Measurements from ENCODE around the gene NTM.

NTM gene

DNA sequence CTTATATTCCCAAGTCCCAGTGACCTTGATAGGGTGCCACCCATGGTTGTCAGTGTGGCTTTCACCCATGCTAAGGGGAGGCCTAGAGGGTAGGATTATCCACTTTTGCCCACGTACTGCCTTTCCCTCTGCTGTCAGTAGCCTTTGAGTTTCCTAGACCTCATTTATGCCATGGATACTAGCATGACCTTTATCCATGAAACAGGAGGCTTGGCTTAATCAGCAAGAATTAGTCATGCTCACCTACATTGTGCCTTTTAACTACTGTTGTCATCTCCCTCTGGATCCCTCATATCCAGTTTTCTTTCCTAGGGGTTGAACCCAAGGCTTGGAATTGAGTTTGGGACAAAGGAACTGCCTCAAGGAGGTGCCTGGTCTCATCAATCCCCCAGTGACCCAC lies 716.7 kb downstream of the NTM start:
- Histone ChIP-seq H3K4me3 (ENCODE audit: low read depth, low read length) (no peak overlapping the region), H3K79me2 (peaks cover 14% of the 10 kb centered on the region), H3K36me3 (ENCODE audit: control insufficient read depth, insufficient read depth, low read length) (no peaks in the 10 kb centered on the region), H3K4me2 (ENCODE audit: low read length) (no peak overlapping the region), H3K27me3 (ENCODE audit: control insufficient read depth, insufficient read depth, low read length) (no peaks in the 10 kb centered on the region), H3K27ac (no peak overlapping the region), H2AFZ (no peak overlapping the region), H3K9ac (no peak overlapping the region), H3K4me1 (no peaks in the 10 kb centered on the region), H3K9me3 (ENCODE audit: control insufficient read depth, low read length) (no peaks in the 10 kb centered on the region)
- TF ChIP-seq, protein P1, sequence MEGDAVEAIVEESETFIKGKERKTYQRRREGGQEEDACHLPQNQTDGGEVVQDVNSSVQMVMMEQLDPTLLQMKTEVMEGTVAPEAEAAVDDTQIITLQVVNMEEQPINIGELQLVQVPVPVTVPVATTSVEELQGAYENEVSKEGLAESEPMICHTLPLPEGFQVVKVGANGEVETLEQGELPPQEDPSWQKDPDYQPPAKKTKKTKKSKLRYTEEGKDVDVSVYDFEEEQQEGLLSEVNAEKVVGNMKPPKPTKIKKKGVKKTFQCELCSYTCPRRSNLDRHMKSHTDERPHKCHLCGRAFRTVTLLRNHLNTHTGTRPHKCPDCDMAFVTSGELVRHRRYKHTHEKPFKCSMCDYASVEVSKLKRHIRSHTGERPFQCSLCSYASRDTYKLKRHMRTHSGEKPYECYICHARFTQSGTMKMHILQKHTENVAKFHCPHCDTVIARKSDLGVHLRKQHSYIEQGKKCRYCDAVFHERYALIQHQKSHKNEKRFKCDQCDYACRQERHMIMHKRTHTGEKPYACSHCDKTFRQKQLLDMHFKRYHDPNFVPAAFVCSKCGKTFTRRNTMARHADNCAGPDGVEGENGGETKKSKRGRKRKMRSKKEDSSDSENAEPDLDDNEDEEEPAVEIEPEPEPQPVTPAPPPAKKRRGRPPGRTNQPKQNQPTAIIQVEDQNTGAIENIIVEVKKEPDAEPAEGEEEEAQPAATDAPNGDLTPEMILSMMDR (IDR thresholded peaks at IDR 0.05): no peak

DNA sequence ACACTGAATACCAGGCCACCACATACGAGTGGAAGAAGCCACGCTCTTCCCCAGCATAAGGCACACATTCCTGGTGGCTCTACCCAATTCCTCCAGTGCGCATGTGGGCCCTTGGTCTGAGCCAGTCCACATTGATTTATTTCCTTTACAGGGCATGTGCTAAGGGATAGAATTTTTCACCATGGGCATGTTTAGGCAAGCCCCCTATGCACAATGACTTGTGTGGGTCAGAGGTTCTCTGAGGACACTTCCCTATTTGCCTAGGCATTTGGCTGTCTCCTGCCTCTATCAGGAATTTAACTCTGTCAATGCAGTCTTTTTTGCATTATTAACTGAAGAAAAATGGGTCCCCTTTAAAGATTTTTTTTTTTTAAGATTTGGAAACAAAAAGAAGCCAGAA lies 718.1 kb downstream of the NTM start:
- Histone ChIP-seq H3K27me3 (ENCODE audit: control insufficient read depth, insufficient read depth, low read length) (no peaks in the 10 kb centered on the region), H3K27ac (no peak overlapping the region), H2AFZ (no peak overlapping the region), H3K9ac (no peak overlapping the region), H3K4me3 (ENCODE audit: low read depth, low read length) (no peak overlapping the region), H3K4me2 (ENCODE audit: low read length) (no peak overlapping the region), H3K9me3 (ENCODE audit: control insufficient read depth, low read length) (no peaks in the 10 kb centered on the region), H3K4me1 (no peaks in the 10 kb centered on the region), H3K36me3 (ENCODE audit: control insufficient read depth, insufficient read depth, low read length) (no peaks in the 10 kb centered on the region), H3K79me2 (peaks cover 25% of the 10 kb centered on the region)
- TF ChIP-seq, protein P1 (IDR thresholded peaks at IDR 0.05): no peak

DNA sequence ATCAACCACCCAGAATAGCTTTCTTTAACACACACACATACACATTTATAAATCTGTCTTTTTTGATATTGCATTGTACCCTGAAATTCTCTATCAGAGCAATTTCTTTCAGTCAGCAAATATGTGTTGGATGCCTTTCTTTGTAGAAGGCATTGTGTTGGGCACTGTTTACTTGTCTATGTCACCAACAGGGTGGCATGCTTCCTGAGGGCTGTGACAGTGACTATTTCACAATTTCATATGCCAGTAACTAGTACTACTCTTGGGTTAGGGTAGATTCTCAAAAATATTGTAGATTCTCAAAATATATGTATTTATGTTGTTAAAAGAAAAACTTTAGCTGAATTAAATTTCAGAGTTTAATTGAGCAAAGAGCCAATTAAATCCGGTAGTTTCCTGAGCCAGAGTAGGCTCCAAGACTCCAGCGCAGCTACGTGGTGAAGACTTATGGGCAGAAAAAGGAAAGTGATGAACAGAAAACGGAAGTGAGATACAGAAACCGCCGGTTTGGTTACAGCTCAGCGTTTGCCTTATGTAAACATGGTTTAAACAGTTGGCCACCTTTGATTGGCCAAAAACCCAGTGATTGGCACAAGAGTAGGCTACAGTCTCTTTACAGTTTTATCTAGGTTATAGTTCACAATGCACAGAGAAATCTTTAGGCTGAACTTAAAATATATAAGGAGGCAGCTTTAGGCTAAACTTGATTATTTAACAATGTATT lies 723.3 kb downstream of the NTM start:
- no peak overlapping the region for H3K27ac ChIP-seq
- H2AFZ ChIP-seq: no peak overlapping the region
- no peaks in the 10 kb centered on the region for H3K9me3 ChIP-seq (ENCODE audit: control insufficient read depth, low read length)
- H3K79me2 ChIP-seq: peaks cover 18% of the 10 kb centered on the region
- no peak overlapping the region for H3K4me2 ChIP-seq (ENCODE audit: low read length)
- no peaks in the 10 kb centered on the region for H3K36me3 ChIP-seq (ENCODE audit: control insufficient read depth, insufficient read depth, low read length)
- no peak overlapping the region for H3K4me3 ChIP-seq (ENCODE audit: low read depth, low read length)
- H3K9ac ChIP-seq: no peak overlapping the region
- TF ChIP-seq, protein P1 (IDR thresholded peaks at IDR 0.05): no peak
- H3K4me1 ChIP-seq: no peaks in the 10 kb centered on the region
- H3K27me3 ChIP-seq (ENCODE audit: control insufficient read depth, insufficient read depth, low read length): no peaks in the 10 kb centered on the region

DNA sequence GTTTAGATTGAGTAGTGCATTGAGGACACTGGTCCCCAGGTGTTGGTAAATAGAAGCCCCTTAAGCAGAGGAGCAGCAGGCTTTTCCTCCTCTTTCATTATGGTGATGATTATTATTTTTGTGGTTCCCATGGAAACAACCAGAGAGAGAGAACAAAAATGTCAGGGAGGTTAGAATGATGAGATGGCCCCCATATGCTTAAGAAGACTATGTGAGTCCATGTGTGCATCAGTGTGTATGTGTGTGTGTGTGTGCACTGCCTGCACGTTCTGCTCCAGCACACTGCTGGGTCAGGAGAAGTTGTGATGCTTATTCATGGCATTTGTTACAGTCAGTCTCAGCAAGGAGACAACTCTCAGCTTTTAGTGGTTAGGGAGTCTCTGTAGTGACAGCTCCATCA lies 724.2 kb downstream of the NTM start:
- no peaks in the 10 kb centered on the region for H3K4me1 ChIP-seq
- no peak overlapping the region for H3K9ac ChIP-seq
- H3K4me2 ChIP-seq (ENCODE audit: low read length): no peak overlapping the region
- H3K27me3 ChIP-seq (ENCODE audit: control insufficient read depth, insufficient read depth, low read length): no peaks in the 10 kb centered on the region
- H3K4me3 ChIP-seq (ENCODE audit: low read depth, low read length): no peak overlapping the region
- H3K27ac ChIP-seq: no peak overlapping the region
- no peaks in the 10 kb centered on the region for H3K9me3 ChIP-seq (ENCODE audit: control insufficient read depth, low read length)
- H2AFZ ChIP-seq: no peak overlapping the region
- peaks cover 18% of the 10 kb centered on the region for H3K79me2 ChIP-seq
- H3K36me3 ChIP-seq (ENCODE audit: control insufficient read depth, insufficient read depth, low read length): no peaks in the 10 kb centered on the region
- TF ChIP-seq, protein P1 (IDR thresholded peaks at IDR 0.05): no peak

All from parathyroid adenoma (tissue), 2 donors.